ENCODE measurements around the gene PIK3C2G.
"Not testable (repeated sequence)": the region's sequence is repeated elsewhere in the genome, so short reads cannot be mapped to it uniquely, and the experiment has no call there.

DNA sequence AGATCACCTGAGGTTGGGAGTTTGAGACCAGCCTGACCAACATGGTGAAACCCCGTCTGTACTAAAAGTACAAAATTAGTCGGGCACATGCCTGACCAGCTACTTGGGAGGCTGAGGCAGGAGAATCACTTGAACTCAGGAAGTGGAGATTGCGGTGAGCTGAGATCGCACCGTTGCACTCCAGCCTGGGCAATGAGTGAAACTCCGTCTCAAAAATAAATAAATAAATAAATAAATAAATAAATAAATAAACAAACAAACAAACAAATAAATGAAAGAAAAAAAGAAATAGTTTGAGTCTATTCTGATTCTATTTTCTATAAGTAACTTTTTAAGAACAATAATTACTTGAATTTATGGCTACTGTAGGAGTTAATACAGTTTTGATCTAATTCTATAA is 6.3 kb upstream of the PIK3C2G start:
- TF ChIP-seq, protein P1, sequence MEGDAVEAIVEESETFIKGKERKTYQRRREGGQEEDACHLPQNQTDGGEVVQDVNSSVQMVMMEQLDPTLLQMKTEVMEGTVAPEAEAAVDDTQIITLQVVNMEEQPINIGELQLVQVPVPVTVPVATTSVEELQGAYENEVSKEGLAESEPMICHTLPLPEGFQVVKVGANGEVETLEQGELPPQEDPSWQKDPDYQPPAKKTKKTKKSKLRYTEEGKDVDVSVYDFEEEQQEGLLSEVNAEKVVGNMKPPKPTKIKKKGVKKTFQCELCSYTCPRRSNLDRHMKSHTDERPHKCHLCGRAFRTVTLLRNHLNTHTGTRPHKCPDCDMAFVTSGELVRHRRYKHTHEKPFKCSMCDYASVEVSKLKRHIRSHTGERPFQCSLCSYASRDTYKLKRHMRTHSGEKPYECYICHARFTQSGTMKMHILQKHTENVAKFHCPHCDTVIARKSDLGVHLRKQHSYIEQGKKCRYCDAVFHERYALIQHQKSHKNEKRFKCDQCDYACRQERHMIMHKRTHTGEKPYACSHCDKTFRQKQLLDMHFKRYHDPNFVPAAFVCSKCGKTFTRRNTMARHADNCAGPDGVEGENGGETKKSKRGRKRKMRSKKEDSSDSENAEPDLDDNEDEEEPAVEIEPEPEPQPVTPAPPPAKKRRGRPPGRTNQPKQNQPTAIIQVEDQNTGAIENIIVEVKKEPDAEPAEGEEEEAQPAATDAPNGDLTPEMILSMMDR (IDR thresholded peaks at IDR 0.05) = not testable (repeated sequence)
- TF ChIP-seq POLR2A (IDR thresholded peaks at IDR 0.05) = not testable (repeated sequence)

Data from tibial nerve (tissue), 3 donors.